BJ (cell line): ENCODE data around the gene COL8A1. TPM values are rescaled to one million over a fixed set of nuclear protein-coding genes. Genes with fewer than 3 reads are reported as not detected.
"Not testable (repeated sequence)": the region's sequence is repeated elsewhere in the genome, so short reads cannot be mapped to it uniquely, and the experiment has no call there.

Source experiments
- CTCF ChIA-PET: fragments of 350-600 bp; formaldehyde crosslinking; extraction: SDS; loops from one replicate; lab custom pipeline; 2021; ENCODE audit warnings: antibody characterized with exemption, inconsistent platforms; lab: Yijun Ruan, JAX
- POLR2A ChIA-PET: fragments of 300-600 bp; sonication (Branson Sonifier 250); formaldehyde crosslinking; extraction: SDS; loops from one replicate; lab custom pipeline; 2021; ENCODE audit warnings: antibody characterized with exemption; lab: Charles Lee
- DNase-seq: peaks from one replicate; pipeline ENCODE4 v3.0.0-alpha.2; 2011; ENCODE audit warnings: low read depth
- H3K27me3 ChIP-seq: 2 replicates; pipeline ENCODE4 v1.6.0; 2011; ENCODE audit warnings: low read length; ENCODE audit not compliant: control insufficient read depth, insufficient read depth
- H3K36me3 ChIP-seq: 2 replicates; pipeline ENCODE4 v1.5.1; 2011; ENCODE audit warnings: low read length; ENCODE audit not compliant: control insufficient read depth, insufficient read depth
- H3K4me3 ChIP-seq: 2 replicates; pipeline ENCODE4 v1.5.1; 2011; ENCODE audit warnings: low read depth, mild to moderate bottlenecking, control low read depth, low read length
- CTCF ChIP-seq: IDR thresholded peaks from 2 replicates; pipeline ENCODE4 v1.5.1; 2011; ENCODE audit warnings: low read depth, mild to moderate bottlenecking, control low read depth, inconsistent platforms, low read length, moderate library complexity; ENCODE audit not compliant: insufficient read depth
- polyA plus RNA-seq: library from polyadenylated mRNA; depleted of rRNA; stranded (reverse); fragments of >200 nt; gene quantifications from 2 replicates; pipeline ENCODE4 v1.2.3, GENCODE V29; 2011

Gene COL8A1
- polyA plus RNA-seq, 1 experiment: 186 TPM

GRCh38 chr3:99834211-99834957 lies 196.0 kb downstream of the COL8A1 start:
- CTCF ChIA-PET: interaction anchor here (0.9 to 2.0 kb wide), 2 partner anchors 9 to 32 kb away, joined by 3 to 10 read pairs; no protein-coding TSS in a partner anchor
- no peaks in the 10 kb centered on the region for H3K36me3 ChIP-seq
- POLR2A ChIA-PET: no interaction called here

GRCh38 chr3:99836681-99837080 lies 198.3 kb downstream of the COL8A1 start:
- Histone ChIP-seq H3K36me3 (no peaks in the 10 kb centered on the region), H3K27me3 (no peaks in the 10 kb centered on the region), H3K4me3 (no peak overlapping the region)
- TF ChIP-seq CTCF: no peak
- ChIA-PET CTCF (no interaction called here), POLR2A (no interaction called here)
- DNase-seq: no peak

More at GRCh38 chr3:99834211-99834957, 196.0 kb downstream of the COL8A1 start:
- H3K27me3 ChIP-seq: no peaks in the 10 kb centered on the region
- no peak for DNase-seq
- TF ChIP-seq CTCF: no peak
- no peak overlapping the region for H3K4me3 ChIP-seq

DNA sequence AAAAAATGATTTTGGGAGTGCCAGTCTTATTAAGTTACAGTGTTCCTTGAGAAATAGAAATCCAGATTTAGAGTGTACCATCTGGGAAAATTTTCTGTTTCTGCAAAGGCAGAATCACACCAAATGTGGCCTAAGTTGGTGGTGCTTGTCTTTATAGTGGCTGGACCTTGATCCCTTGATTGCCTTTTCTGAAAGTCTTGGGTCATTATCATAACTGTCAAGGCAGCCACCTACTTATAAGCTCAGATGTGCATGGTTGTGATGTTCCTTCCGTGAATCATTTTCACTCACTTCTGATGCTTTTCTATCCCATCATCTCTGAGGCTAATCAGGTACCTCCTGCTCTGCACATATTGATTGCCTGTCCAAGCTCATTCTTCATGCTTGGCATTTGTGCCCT lies 199.3 kb downstream of the COL8A1 start:
- ChIA-PET CTCF (no interaction called here), POLR2A (no interaction called here)
- Histone ChIP-seq H3K27me3 (no peaks in the 10 kb centered on the region), H3K4me3 (no peak overlapping the region), H3K36me3 (no peaks in the 10 kb centered on the region)
- no peak for TF ChIP-seq CTCF
- no peak for DNase-seq

DNA sequence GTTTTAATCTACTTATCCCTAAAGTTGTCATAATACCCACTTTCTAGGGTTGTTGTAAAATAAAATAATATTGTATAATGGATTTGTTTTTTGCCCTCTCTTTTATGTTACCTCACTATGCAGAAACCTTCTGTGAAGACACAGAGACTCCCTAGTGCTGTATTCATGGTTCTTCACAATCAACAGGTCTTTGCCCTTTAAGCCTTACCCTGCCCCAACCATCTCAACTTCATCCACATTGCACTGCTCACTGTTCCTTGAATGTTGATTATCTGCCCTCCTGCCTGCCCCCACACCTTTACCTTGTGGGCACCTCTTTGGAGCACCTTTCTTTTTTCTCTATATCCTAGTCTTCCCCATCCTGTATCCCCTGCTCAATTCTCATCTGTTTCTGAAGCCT lies 200.4 kb downstream of the COL8A1 start:
- POLR2A ChIA-PET: no interaction called here
- Histone ChIP-seq H3K27me3 (no peaks in the 10 kb centered on the region), H3K36me3 (no peaks in the 10 kb centered on the region), H3K4me3 (no peak overlapping the region)
- TF ChIP-seq CTCF: no peak
- CTCF ChIA-PET: no interaction called here
- DNase-seq: no peak

- H3K4me3 ChIP-seq: no peak overlapping the region
- ChIA-PET CTCF (interaction anchor here (0.6 to 1.2 kb wide), 3 partner anchors 205 to 1199 kb away, joined by 3 to 5 read pairs (median 4); no protein-coding TSS in a partner anchor), POLR2A (no interaction called here)
- no peaks in the 10 kb centered on the region for H3K27me3 ChIP-seq
- H3K36me3 ChIP-seq: no peaks in the 10 kb centered on the region
- no peak for TF ChIP-seq CTCF
- no peak for DNase-seq
Measured at GRCh38 chr3:99839613-99840012, 201.2 kb downstream of the COL8A1 start.

DNA sequence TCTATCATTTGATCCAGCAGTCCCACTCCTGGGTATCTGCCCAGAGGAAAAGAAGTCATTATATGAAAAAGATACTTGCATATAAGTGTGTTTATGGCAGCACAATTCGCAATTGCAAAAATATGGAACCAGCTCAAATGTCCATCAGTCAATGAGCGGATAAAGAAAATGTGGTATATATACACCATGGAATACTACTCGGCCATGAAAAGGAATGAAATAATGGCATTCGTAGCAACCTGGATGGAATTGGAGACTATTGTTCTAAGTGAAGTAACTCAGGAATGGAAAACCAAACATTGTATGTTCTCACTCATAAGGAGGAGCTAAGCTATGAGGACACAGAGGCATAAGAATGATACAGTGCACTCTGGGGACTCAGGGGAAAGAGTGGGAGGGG lies 203.6 kb downstream of the COL8A1 start:
- CTCF ChIA-PET: interaction anchor here (1.2 to 1.3 kb wide), 2 partner anchors 165 to 412 kb away, joined by 3 read pairs; no protein-coding TSS in a partner anchor
- DNase-seq, H3K4me3 ChIP-seq, H3K27me3 ChIP-seq, POLR2A ChIA-PET, H3K36me3 ChIP-seq: not testable (repeated sequence)
